ENCODE measurements around the gene ABLIM3.

Gene ABLIM3

DNA sequence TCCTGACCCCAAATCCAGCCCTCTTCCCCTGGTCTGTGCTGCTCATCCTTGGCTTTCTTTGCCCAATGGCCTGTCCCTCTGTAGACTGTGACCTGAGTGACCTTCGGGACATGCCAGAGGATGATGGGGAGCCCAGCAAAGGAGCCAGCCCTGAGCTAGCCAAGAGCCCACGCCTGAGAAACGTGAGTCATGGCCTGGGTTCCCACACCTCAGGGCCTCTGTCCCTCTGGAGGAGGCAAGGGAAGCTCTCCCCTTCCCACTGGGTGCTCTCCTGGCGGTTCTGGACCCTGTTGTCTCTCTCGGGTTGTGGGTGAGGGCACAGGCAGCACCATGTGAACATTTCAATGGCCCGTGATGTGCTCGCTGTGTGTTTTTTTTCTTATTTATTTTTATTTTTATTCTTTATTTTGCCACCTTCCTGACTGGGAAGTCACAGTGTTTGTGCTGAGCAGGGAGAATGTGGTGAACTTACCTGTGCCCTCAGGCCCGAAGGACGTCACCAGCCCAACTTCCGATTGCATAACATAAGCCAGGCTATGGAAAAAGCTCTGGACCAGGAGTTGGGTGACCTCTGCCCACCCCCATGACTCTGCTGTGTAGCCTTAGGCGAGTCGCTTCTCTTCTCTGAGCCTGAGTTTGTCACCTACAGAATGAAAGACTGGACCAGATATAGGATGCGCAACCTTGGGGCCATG, 159.9 kb downstream of the ABLIM3 start:
- TF ChIP-seq CTCF (IDR thresholded peaks at IDR 0.05; ENCODE audit: low read depth, low read length, missing control alignments) = no peak
- in situ Hi-C loops (cut with HindIII; ENCODE audit: low sequenced_read_pairs) = no loop called here
- DNase-seq (ENCODE audit: low read depth) = no peak
- H3K4me3 ChIP-seq (ENCODE audit: low read depth, low read length) = no peak overlapping the region

DNA sequence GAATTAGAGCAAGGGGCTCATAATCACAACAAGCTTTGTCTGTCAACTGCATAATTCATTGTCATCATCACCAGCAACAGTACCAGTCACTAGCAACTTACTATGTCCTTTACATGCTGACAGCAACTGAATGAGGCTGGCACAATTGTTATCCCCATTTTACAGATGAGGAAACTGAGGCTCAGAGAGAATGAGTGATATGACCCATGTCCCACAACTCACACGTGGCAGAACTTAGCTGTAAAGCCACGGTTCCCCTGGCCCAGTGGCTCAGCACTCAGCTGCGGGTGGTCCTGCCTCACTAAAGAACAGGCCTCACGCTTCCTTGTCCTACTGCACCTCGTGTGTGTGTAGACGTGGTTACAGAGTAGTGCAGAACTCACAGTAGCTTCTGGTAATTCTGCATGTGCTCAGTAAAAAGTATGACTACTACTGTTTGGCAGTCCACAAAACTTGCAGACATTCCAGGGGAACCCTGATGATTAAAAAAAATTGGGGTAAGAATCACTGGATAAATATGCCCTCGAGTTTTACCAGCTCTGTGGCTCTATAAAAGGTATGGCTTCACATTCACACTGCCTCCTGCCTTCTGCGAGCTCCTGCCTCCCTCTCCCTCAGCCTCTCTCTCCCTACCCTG, 160.6 kb downstream of the ABLIM3 start:
- no peak overlapping the region for H3K4me3 ChIP-seq (ENCODE audit: low read depth, low read length)
- in situ Hi-C loops (cut with HindIII; ENCODE audit: low sequenced_read_pairs) = no loop called here
- DNase-seq (ENCODE audit: low read depth) = no peak
- no peak for TF ChIP-seq CTCF (IDR thresholded peaks at IDR 0.05; ENCODE audit: low read depth, low read length, missing control alignments)

DNA sequence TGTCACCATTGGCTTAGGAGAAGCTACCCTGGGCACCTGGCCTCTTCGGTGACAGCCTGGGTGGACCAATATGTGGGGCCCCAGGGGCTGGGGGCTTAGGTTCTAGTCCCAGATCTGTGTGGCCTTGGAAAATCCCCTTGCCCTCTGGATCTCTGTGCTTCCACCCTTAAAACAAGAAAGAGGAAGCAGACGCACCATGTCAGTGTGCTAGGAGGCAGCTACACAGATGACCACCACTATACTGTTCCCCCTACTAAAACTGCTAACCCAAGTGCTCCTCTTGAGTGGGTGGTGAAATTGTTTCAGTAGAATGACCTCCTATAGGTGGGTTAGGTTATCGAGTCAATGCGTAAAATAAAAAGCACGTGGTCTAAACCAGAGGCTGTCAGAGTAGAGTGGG, 161.3 kb downstream of the ABLIM3 start:
- in situ Hi-C loops (cut with HindIII; ENCODE audit: low sequenced_read_pairs) = no loop called here
- DNase-seq (ENCODE audit: low read depth) = no peak
- H3K4me3 ChIP-seq (ENCODE audit: low read depth, low read length) = no peak overlapping the region
- TF ChIP-seq CTCF (IDR thresholded peaks at IDR 0.05; ENCODE audit: low read depth, low read length, missing control alignments) = no peak

- in situ Hi-C loops (cut with HindIII; ENCODE audit: low sequenced_read_pairs) = no loop called here
These were observed 161.9 kb downstream of the ABLIM3 start for GRCh38 chr5:149303210-149303609.

GRCh38 chr5:149304195-149305078, 163.1 kb downstream of the ABLIM3 start:
- in situ Hi-C loops (cut with HindIII; ENCODE audit: low sequenced_read_pairs) = no loop called here

More at GRCh38 chr5:149303210-149303609, 161.9 kb downstream of the ABLIM3 start:
- no peak for TF ChIP-seq CTCF (IDR thresholded peaks at IDR 0.05; ENCODE audit: low read depth, low read length, missing control alignments)
- no peak overlapping the region for H3K4me3 ChIP-seq (ENCODE audit: low read depth, low read length)
- DNase-seq (ENCODE audit: low read depth) = no peak

More at GRCh38 chr5:149304195-149305078, 163.1 kb downstream of the ABLIM3 start:
- no peak for DNase-seq (ENCODE audit: low read depth)
- no peak for TF ChIP-seq CTCF (IDR thresholded peaks at IDR 0.05; ENCODE audit: low read depth, low read length, missing control alignments)
- H3K4me3 ChIP-seq (ENCODE audit: low read depth, low read length) = no peak overlapping the region
